ENCODE data around the gene OR56B4.

Gene OR56B4

DNA sequence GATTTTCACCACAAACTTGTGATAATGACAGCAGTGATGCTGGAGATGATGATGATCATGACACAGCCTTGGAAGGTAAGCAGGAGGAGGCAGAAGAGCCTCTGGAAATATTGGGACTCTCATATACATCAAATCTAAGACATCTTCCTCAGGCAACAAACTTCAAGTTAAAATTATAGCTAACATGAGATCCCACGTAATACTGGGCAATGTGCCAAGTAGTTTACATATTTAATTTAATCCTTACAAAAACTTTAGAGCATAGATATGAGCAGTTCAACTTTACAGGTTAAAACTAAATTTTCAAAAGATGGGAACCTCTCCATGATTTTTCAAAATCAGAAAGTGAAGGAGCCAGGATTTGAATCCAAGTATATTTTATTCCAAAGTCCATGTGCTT is 43.6 kb downstream of the OR56B4 start:
- DNase-seq (ENCODE audit: low spot score), result no peak

DNA sequence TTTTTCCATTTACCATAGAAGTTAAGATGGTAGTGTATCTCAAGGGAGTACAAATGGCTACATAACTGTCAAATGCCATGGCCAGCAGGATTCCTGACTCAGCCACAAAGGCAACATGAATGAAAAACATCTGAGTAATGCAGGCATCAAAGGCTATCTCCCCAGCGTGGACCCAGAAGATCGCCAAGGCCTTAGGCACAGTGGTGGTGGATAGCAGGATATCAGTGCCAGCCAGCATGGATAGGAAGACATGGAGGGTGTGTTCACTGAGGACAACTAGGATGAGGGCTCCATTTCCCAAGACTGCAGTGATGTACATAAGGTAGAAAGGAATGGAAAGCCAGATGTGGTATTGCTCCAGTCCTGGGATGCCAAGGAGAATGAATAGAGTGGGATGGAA is 44.6 kb downstream of the OR56B4 start:
- no peak for DNase-seq (ENCODE audit: low spot score)

DNA sequence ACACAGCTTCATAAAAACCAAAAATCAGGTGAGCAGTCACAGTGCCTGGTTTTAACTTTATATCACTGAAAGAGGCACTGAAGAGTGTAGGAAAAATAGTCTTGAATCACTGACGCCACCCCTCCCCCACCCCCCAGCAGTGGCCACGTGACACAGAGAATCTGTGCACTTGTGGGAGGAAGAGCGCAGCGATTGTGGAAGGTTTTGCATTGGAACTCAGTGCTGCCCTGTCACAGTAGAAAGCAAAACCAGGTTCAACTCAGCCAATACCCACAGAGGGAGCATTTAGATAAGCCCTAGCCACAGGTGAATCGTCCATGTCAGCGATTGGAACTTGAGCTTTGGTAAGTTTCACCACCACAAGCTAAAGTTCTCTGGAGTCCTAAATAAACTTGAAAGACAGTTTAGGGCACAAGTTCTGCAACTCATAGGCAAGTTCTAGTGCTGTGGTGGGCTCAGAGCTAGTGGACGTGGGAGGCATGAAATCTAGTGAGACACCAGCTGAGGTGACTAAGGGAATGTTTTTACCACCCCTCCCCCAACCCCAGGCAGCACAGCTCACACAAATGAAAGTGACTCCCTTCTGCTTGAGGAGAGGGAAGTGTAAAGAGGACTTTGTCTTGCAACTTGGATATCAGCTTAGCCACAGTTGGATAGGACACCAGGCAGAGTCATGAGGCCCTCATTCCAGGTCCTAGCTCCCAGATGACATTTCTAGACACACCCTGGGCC is 49.3 kb downstream of the OR56B4 start:
- DNase-seq (ENCODE audit: low spot score), result no peak
